Measurements from ENCODE around the gene AGBL4.
"Not testable (repeated sequence)": the region's sequence is repeated elsewhere in the genome, so short reads cannot be mapped to it uniquely, and the experiment has no call there.

Gene AGBL4

GRCh38 chr1:49013079-49013478 lies 1010.7 kb downstream of the AGBL4 start:
- no peak overlapping the region for H3K4me3 ChIP-seq (ENCODE audit: low read depth, low read length)
- no peak for TF ChIP-seq CTCF (IDR thresholded peaks at IDR 0.05; ENCODE audit: low read depth, low read length, missing control alignments)
- DNase-seq (ENCODE audit: low read depth): no peak

DNA sequence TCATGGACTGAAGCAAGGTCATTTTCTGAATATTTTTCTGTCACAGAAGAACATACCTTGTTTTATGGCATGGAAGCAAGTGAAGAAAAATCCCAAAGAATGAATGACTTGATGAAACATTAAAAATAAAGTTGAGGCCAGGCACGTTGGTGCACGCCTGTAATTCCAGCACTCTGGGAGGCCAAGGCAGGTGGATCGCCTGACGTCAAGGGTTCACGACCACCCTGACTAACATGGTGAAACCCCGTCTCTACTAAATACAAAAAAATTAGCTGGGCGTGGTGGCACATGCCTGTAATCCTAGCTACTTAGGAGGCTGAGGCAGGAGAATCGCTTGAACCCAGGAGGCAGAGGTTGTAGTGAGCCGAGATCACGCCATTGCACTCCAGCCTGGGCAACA lies 1020.8 kb downstream of the AGBL4 start:
- DNase-seq (ENCODE audit: low read depth); H3K4me3 ChIP-seq (ENCODE audit: low read depth, low read length): not testable (repeated sequence)

GRCh38 chr1:48999321-48999720 lies 1024.4 kb downstream of the AGBL4 start:
- no peak for DNase-seq (ENCODE audit: low read depth)
- TF ChIP-seq CTCF (IDR thresholded peaks at IDR 0.05; ENCODE audit: low read depth, low read length, missing control alignments): no peak
- H3K4me3 ChIP-seq (ENCODE audit: low read depth, low read length): no peak overlapping the region

DNA sequence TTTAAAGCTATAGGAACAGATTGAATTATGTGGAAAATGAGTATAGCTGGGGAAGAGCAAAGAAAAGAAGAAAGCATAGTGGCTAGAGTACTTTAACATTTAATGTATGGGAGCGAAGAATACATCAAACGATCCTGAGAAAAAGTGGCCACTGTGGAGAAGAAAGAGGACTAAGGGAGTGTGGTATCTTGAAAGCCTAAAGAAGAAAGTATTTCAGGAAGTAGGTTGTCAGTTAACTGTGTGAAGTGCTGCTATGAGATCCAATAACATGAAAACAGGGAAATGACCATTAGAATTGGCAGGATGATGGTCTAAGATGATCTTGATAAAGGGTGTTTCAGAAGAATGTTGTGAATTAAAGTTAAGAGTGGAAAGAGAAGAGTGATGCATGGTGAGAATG lies 1027.4 kb downstream of the AGBL4 start:
- no peak overlapping the region for H3K4me3 ChIP-seq (ENCODE audit: low read depth, low read length)
- no peak for TF ChIP-seq CTCF (IDR thresholded peaks at IDR 0.05; ENCODE audit: low read depth, low read length, missing control alignments)
- no peak for DNase-seq (ENCODE audit: low read depth)

DNA sequence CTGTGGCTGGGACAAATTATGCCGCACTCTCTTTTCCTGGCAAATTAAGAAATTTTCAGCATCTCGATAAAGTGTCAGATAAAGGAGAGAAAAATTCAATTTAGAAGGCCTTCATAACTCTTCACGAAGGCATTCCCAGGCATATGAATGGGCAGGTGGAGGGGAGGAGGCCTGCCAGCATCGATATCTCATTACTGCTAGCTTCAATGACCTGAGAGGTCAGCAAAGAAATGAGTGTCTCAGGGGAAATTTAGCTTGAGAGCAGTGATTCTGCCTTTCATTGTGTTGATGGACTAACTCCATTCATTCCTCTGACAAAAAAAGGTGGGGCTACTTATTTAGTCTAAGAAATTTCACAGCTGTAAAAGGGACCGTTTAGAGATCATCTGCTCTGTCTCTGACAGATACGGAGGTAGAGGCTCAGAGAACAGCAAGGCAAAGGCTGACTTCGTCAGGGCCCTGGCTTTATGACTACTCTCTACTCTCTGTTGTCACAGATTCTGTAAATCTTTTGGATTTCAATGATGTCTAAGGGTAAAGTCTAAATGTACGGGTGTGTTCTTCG lies 1035.0 kb downstream of the AGBL4 start:
- DNase-seq (ENCODE audit: low read depth): no peak
- no peak overlapping the region for H3K4me3 ChIP-seq (ENCODE audit: low read depth, low read length)
- no peak for TF ChIP-seq CTCF (IDR thresholded peaks at IDR 0.05; ENCODE audit: low read depth, low read length, missing control alignments)

GRCh38 chr1:48979940-48980339 lies 1043.8 kb downstream of the AGBL4 start:
- no peak overlapping the region for H3K4me3 ChIP-seq (ENCODE audit: low read depth, low read length)
- no peak for DNase-seq (ENCODE audit: low read depth)
- TF ChIP-seq CTCF (IDR thresholded peaks at IDR 0.05; ENCODE audit: low read depth, low read length, missing control alignments): no peak

DNA sequence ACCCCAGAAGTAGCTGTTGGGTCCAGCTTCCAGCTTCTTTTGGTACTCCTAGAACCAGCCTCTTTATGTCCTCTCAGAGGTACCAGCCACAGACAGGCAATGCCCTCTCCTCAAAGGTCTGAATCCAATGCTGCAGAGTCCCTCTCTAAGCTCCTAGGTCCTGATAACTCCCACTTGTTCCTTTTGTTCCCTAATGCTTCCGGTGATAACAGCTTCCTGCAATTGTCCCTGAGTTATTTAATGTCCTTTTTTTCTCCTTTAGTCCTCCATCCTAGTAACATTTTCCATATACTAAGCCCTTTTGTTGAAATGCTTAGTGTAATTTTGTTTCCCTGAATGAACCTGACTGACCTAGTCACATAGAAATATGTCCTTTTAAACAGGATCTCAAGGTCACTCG lies 1045.3 kb downstream of the AGBL4 start:
- DNase-seq (ENCODE audit: low read depth): no peak
- H3K4me3 ChIP-seq (ENCODE audit: low read depth, low read length): no peak overlapping the region
- TF ChIP-seq CTCF (IDR thresholded peaks at IDR 0.05; ENCODE audit: low read depth, low read length, missing control alignments): no peak
